ENCODE measurements around the gene RIPK4.
"Not testable (repeated sequence)": the region's sequence is repeated elsewhere in the genome, so short reads cannot be mapped to it uniquely, and the experiment has no call there.

Gene RIPK4

DNA sequence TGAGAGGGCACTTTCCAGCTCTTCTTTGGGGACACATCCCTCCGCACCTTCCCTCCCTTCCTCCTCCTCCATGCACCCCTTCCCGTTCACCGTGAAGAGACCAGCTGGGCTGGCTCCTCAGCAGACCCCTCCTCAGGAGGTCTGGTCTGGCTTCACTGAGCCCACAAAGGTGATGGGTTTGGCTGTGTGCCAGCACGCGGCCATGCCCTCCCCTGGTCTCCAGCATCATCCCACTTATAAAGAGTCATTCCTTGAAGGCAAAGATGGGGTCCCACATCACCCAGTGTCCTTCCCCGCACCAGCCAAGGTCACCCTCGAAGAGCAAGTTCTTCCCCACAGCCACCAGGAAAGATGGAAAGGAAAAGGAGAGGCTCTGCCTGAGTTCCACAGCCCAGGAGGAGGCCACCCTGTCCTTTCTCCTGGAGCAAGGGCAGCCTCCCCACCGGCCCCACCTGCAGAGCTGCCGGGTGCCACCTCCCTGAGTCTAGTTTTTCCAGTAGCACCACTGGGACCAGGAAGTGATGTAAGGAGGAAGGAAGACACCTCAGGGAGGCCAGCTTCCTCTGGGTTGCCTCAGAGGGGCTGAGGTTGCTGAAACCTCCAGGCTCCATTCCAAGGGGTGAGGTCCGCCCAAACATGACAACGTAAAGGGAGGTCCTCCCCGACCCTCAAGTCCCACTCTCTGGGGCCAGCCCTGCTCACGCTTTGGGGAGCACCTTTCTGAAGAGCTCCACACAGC, 32.7 kb downstream of the RIPK4 start:
- DNase-seq (no peak), ATAC-seq (no peak)
- Mint-ChIP-seq H3K27ac (no peak overlapping the region), H3K9me3 (peaks cover 9% of the 10 kb centered on the region), H3K36me3 (ENCODE audit: low read depth) (peaks cover 2% of the 10 kb centered on the region), H3K4me1 (no peaks in the 10 kb centered on the region), H3K27me3 (peaks cover 10% of the 10 kb centered on the region), H3K4me3 (no peak overlapping the region)

DNA sequence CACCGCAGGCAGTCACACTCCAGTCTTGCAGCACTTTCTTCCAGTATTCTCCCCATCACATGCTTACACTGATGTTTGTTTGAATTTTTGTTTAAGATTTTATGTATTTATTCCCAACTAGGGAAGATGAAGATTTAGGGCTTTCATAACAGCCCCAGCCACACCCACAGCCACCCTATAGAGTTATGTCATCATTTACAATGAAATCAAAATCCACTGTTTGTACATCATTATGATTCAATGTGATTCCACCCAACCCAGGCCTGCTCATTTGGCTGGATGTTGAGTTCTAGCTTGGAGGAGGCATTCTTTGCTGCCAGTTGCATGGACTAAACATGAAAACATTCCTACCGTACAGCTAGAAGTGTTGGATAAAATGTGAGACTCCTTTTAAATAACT, 35.8 kb downstream of the RIPK4 start:
- DNase-seq, result no peak
- ATAC-seq, result no peak
- H3K9me3 Mint-ChIP-seq, result peaks cover 9% of the 10 kb centered on the region
- no peaks in the 10 kb centered on the region for H3K4me1 Mint-ChIP-seq
- H3K27me3 Mint-ChIP-seq, result peaks cover 25% of the 10 kb centered on the region
- no peak overlapping the region for H3K4me3 Mint-ChIP-seq
- H3K27ac Mint-ChIP-seq, result no peak overlapping the region
- no peaks in the 10 kb centered on the region for H3K36me3 Mint-ChIP-seq (ENCODE audit: low read depth)

DNA sequence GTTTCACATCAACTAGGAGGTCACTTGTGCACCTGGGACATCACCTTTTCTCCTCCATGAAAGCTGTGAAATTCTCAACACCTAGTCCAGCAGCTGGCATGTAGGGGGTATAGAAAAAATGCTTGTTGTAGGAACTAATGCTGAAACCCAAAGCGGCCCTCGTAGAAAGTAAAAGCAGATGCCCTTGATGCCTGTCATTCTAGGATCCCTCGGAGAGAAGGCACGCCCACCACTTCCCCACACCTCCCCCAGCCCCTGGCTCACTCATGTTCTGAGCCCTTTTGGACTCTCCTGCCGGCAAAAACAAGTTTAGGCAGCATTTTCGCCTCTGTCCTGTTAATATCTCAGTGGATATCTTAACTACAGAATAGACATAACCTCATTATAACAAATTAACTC, 36.5 kb downstream of the RIPK4 start:
- Mint-ChIP-seq H3K36me3 (ENCODE audit: low read depth) (no peaks in the 10 kb centered on the region), H3K27me3 (peaks cover 32% of the 10 kb centered on the region), H3K4me1 (no peaks in the 10 kb centered on the region), H3K27ac (no peak overlapping the region), H3K9me3 (peaks cover 9% of the 10 kb centered on the region), H3K4me3 (no peak overlapping the region)
- no peak for DNase-seq
- no peak for ATAC-seq

DNA sequence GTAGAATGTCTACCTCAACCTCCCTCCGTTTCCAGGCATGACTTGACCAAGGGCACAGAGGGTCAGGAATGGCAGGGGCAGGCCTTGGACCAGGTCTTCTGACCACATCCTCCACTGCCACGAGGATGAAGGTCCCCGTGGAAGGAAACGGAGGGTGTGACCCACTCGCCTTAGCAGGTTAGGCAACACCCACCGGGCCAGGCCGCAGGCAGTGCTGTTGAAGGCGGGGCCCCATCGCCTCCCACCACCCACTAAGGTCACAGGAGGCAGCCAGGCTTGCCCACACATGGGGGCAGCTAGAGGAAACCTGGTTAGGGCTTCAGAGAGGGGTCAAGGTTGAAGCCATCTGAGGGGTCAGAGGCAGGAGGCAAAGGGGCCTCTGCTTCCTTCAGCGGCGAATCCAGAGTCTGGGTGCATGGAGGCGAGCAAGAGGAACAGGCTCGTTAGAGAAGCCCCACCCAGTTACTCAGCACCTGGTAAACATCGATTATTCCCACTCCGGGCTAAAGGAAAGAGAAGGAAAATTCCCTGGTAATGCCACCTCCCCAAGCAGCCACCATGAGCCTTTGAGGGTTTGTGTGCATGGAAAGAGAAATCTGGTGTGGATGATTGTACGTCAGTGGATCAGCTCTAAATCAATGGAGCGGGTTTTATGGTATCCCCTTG, 37.0 kb downstream of the RIPK4 start:
- Mint-ChIP-seq H3K27me3 (peaks cover 34% of the 10 kb centered on the region), H3K4me1 (no peaks in the 10 kb centered on the region), H3K27ac (no peak overlapping the region), H3K9me3 (peaks cover 9% of the 10 kb centered on the region), H3K4me3 (no peak overlapping the region), H3K36me3 (ENCODE audit: low read depth) (no peaks in the 10 kb centered on the region)
- no peak for ATAC-seq
- no peak for DNase-seq

GRCh38 chr21:41727784-41728763, 38.8 kb downstream of the RIPK4 start:
- DNase-seq (no peak), ATAC-seq (no peak)
- Mint-ChIP-seq H3K27ac (no peak overlapping the region), H3K4me1 (no peaks in the 10 kb centered on the region), H3K27me3 (peaks cover 42% of the 10 kb centered on the region), H3K4me3 (no peak overlapping the region), H3K9me3 (peaks cover 8% of the 10 kb centered on the region), H3K36me3 (ENCODE audit: low read depth) (no peaks in the 10 kb centered on the region)

GRCh38 chr21:41726970-41727783, 39.7 kb downstream of the RIPK4 start:
- DNase-seq (no peak), ATAC-seq (no peak)
- H3K36me3 Mint-ChIP-seq (ENCODE audit: low read depth), result no peaks in the 10 kb centered on the region
- no peaks in the 10 kb centered on the region for H3K4me1 Mint-ChIP-seq
- H3K27me3 Mint-ChIP-seq, result peaks cover 44% of the 10 kb centered on the region
- no peaks in the 10 kb centered on the region for H3K9me3 Mint-ChIP-seq
- no peak overlapping the region for H3K27ac Mint-ChIP-seq
- H3K4me3 Mint-ChIP-seq, result no peak overlapping the region

DNA sequence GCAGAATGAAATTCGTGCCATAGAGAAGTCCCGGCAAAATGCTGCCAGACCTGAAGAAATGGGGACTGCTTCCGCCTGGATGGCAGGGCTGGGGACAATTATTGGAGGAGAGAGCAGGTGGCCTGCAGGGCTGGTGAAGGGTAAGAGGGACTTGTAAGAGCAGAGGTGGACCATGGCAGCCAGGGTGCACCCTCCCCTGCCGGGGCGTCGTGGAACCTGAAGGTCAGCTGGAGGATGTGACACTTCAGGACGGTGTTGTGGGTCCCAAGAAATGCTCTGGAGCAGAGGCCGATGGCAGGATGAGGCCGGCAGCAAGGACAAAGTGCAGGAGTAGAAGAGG, 40.3 kb downstream of the RIPK4 start:
- no peak overlapping the region for H3K4me3 Mint-ChIP-seq

GRCh38 chr21:41726058-41726558, 40.7 kb downstream of the RIPK4 start:
- H3K4me3 Mint-ChIP-seq, result no peak overlapping the region

More for the DNA sequence above, 40.3 kb downstream of the RIPK4 start:
- no peak for ATAC-seq
- Mint-ChIP-seq H3K4me1 (no peaks in the 10 kb centered on the region), H3K9me3 (no peaks in the 10 kb centered on the region), H3K27me3 (peaks cover 47% of the 10 kb centered on the region), H3K36me3 (ENCODE audit: low read depth) (no peaks in the 10 kb centered on the region), H3K27ac (no peak overlapping the region)
- DNase-seq, result no peak

DNA sequence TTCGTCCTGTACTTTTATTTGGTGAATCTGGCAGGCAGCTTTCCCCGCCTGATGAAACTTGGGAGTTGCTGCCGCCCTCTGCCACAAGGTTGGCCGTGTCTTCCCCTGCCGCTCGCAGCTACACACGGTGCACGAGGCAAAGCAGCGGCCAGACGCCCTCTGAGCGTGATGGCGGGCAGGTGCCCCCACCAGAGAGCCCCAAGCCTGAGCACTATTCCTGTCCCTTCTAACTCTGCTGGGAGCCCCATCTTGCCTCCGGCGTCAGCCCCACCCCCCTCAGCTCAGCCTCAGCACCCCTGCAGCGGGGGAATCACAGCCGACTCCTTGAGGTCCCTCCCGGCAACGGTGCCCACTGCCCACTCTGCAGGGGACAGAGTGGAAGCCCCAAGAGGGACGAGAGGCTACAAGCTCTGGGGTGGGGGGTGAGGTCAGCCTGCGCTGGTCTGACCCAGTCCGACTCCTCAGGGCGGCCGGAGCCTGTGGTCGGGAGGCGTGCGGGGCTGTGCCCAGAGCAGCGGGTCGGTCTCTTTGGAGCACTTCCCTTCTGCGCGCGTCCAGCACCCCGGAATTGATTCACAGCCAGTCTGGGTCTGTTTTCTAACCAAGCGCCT, 41.3 kb downstream of the RIPK4 start:
- peaks cover 46% of the 10 kb centered on the region for H3K27me3 Mint-ChIP-seq
- no peak overlapping the region for H3K4me3 Mint-ChIP-seq
- no peaks in the 10 kb centered on the region for H3K9me3 Mint-ChIP-seq
- DNase-seq, result no peak
- peak; percentile 37 for ATAC-seq
- H3K4me1 Mint-ChIP-seq, result no peaks in the 10 kb centered on the region
- no peaks in the 10 kb centered on the region for H3K36me3 Mint-ChIP-seq (ENCODE audit: low read depth)
- H3K27ac Mint-ChIP-seq, result no peak overlapping the region

More at GRCh38 chr21:41726058-41726558, 40.7 kb downstream of the RIPK4 start:
- Mint-ChIP-seq H3K36me3 (ENCODE audit: low read depth) (no peaks in the 10 kb centered on the region), H3K4me1 (no peaks in the 10 kb centered on the region), H3K9me3 (no peaks in the 10 kb centered on the region), H3K27ac (no peak overlapping the region), H3K27me3 (peaks cover 47% of the 10 kb centered on the region)
- DNase-seq (no peak), ATAC-seq (no peak)

- H3K4me3 Mint-ChIP-seq; H3K36me3 Mint-ChIP-seq (ENCODE audit: low read depth); H3K27ac Mint-ChIP-seq; ATAC-seq; H3K9me3 Mint-ChIP-seq; DNase-seq; H3K4me1 Mint-ChIP-seq: not testable (repeated sequence)
- peaks cover 42% of the 10 kb centered on the region for H3K27me3 Mint-ChIP-seq
Measured at GRCh38 chr21:41723835-41724234, 43.0 kb downstream of the RIPK4 start.

DNA sequence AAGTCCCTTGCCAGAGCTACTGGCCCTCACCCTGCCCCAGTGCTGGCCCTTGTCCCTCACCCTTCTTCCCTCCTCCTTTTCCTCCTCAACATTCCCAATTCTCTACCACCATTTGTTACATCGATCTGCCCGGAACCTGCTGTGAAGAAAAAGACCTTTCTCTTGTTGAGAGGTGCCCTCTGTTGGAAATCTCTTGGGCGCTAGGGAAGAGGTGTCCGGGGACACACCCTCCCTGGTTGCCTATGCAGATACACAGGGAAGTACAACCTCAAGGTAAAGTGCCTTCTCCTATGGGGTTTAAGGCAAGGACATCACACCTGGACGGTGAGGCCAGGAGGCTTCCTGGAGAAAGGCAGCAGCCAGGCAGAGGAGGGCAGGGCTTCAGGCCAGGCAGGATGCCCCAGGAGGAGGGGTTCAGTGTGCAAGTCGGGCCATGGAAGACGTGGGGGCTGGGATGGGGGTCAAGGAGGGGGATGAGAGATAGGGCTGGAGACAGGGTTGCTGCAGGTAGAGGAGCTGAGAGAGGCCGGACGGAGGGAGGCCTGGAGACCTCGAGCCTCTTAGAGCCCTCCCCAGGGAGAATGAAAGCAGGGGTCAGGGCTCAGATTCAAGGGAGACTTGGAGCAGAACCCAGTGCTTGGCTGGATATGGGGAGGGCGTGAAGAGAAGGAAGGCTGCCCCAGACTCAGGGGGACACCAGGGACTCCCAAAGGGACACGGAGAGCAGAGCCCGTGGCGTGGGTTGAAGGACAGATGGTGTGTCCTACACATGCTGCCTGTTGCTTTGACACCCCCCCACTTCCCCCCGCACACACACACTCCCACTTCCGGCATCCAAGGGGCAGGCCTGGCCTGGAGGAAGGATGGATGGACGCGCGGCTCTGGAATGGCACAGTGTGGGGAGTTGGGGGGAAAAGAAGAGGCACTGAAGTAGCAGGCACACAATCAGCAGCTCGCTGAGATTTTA, 44.5 kb downstream of the RIPK4 start:
- H3K27ac Mint-ChIP-seq, result no peak overlapping the region
- peaks cover 37% of the 10 kb centered on the region for H3K27me3 Mint-ChIP-seq
- no peak for ATAC-seq
- no peaks in the 10 kb centered on the region for H3K9me3 Mint-ChIP-seq
- H3K4me3 Mint-ChIP-seq, result no peak overlapping the region
- no peak for DNase-seq
- H3K4me1 Mint-ChIP-seq, result no peaks in the 10 kb centered on the region
- no peaks in the 10 kb centered on the region for H3K36me3 Mint-ChIP-seq (ENCODE audit: low read depth)

- H3K9me3 Mint-ChIP-seq, result no peaks in the 10 kb centered on the region
- H3K27me3 Mint-ChIP-seq, result peaks cover 23% of the 10 kb centered on the region
- H3K4me1 Mint-ChIP-seq, result no peaks in the 10 kb centered on the region
- no peak overlapping the region for H3K27ac Mint-ChIP-seq
- no peak overlapping the region for H3K4me3 Mint-ChIP-seq
- DNase-seq (no peak), ATAC-seq (no peak)
- no peaks in the 10 kb centered on the region for H3K36me3 Mint-ChIP-seq (ENCODE audit: low read depth)
Measured at GRCh38 chr21:41720250-41720649, 46.6 kb downstream of the RIPK4 start.

GRCh38 chr21:41719691-41720090, 47.2 kb downstream of the RIPK4 start:
- no peak overlapping the region for H3K27ac Mint-ChIP-seq
- H3K36me3 Mint-ChIP-seq (ENCODE audit: low read depth), result no peaks in the 10 kb centered on the region
- DNase-seq (no peak), ATAC-seq (no peak)
- peaks cover 26% of the 10 kb centered on the region for H3K27me3 Mint-ChIP-seq
- H3K4me3 Mint-ChIP-seq, result no peak overlapping the region
- no peaks in the 10 kb centered on the region for H3K4me1 Mint-ChIP-seq
- H3K9me3 Mint-ChIP-seq, result no peaks in the 10 kb centered on the region
